Parathyroid adenoma (tissue), 2 donors: ENCODE results near the gene CCDC197.

Source experiments
- H2AFZ ChIP-seq: fragments of 300-600 bp; sonication (generic); one replicate; pipeline ENCODE4 v1.7.0; 2017; ENCODE audit warnings: antibody characterized with exemption, mild to moderate bottlenecking
- H3K27ac ChIP-seq: fragments of 300-600 bp; sonication (generic); one replicate; pipeline ENCODE4 v1.7.0; 2017
- H3K27me3 ChIP-seq: fragments of 300-600 bp; sonication (generic); one replicate; pipeline ENCODE4 v1.7.0; 2017; ENCODE audit warnings: low read length; ENCODE audit not compliant: control insufficient read depth, insufficient read depth
- H3K36me3 ChIP-seq: fragments of 300-600 bp; sonication (generic); one replicate; pipeline ENCODE4 v1.7.0; 2017; ENCODE audit warnings: low read length; ENCODE audit not compliant: control insufficient read depth, insufficient read depth
- H3K4me1 ChIP-seq: fragments of 300-600 bp; sonication (generic); one replicate; pipeline ENCODE4 v1.7.0; 2017; ENCODE audit warnings: control low read depth
- H3K4me2 ChIP-seq: fragments of 300-600 bp; sonication (generic); one replicate; pipeline ENCODE4 v1.7.0; 2017; ENCODE audit warnings: low read length
- H3K4me3 ChIP-seq: fragments of 300-600 bp; sonication (generic); one replicate; pipeline ENCODE4 v1.7.0; 2017; ENCODE audit warnings: low read depth, low read length
- H3K79me2 ChIP-seq: fragments of 300-600 bp; sonication (generic); one replicate; pipeline ENCODE4 v1.7.0; 2017; ENCODE audit warnings: control low read depth
- H3K9ac ChIP-seq: fragments of 300-600 bp; sonication (generic); one replicate; pipeline ENCODE4 v1.7.0; 2017; ENCODE audit warnings: mild to moderate bottlenecking
- H3K9me3 ChIP-seq: fragments of 300-600 bp; sonication (generic); one replicate; pipeline ENCODE4 v1.7.0; 2017; ENCODE audit warnings: low read length; ENCODE audit not compliant: control insufficient read depth
- TF ChIP-seq, protein P1 (sequence below): fragments of 300-600 bp; sonication (generic); IDR thresholded peaks from one replicate; pipeline ENCODE4 v1.7.0; 2017; ENCODE audit warnings: antibody characterized with exemption, mild to moderate bottlenecking
- donor health status: primary hyperparathyroidism.

CCDC197 gene

DNA sequence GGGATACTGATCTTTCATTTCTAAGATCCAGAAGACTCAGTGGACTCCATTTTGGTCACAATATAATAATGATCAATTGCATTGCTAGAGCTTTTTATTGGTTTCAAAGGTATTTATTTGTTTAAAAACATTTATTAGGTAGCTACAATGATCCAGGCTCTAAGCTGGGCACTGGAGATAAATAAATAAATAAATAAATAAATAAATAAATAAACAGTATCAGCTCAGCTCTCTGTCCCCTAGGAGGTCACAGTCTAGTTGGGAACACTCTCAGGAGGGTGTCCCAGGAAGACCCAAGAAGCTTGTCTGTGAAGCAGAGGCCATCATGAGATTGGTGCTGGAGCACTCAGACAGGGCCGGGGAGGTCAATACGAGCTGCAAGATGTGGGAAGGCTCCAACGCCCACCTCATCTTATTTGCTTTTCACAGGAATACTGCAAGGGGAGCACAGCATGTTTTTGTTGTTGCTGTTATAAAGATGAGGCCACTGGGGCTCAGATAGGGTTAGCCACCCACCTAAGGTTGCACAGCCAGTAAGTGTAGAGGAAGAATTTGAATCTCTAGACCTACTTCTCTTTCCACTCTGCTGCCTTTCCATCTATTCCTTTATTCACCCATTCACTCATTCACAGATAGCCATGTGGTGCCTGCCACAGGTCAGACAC, 36.2 kb upstream of the CCDC197 start:
- H3K4me1 ChIP-seq = peaks cover 17% of the 10 kb centered on the region
- H3K27me3 ChIP-seq = no peaks in the 10 kb centered on the region
- no peak overlapping the region for H3K27ac ChIP-seq
- H3K79me2 ChIP-seq = no peaks in the 10 kb centered on the region
- no peak overlapping the region for H2AFZ ChIP-seq
- no peak overlapping the region for H3K4me3 ChIP-seq
- no peaks in the 10 kb centered on the region for H3K9me3 ChIP-seq
- TF ChIP-seq, protein P1, sequence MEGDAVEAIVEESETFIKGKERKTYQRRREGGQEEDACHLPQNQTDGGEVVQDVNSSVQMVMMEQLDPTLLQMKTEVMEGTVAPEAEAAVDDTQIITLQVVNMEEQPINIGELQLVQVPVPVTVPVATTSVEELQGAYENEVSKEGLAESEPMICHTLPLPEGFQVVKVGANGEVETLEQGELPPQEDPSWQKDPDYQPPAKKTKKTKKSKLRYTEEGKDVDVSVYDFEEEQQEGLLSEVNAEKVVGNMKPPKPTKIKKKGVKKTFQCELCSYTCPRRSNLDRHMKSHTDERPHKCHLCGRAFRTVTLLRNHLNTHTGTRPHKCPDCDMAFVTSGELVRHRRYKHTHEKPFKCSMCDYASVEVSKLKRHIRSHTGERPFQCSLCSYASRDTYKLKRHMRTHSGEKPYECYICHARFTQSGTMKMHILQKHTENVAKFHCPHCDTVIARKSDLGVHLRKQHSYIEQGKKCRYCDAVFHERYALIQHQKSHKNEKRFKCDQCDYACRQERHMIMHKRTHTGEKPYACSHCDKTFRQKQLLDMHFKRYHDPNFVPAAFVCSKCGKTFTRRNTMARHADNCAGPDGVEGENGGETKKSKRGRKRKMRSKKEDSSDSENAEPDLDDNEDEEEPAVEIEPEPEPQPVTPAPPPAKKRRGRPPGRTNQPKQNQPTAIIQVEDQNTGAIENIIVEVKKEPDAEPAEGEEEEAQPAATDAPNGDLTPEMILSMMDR = no peak
- H3K36me3 ChIP-seq = no peaks in the 10 kb centered on the region
- no peak overlapping the region for H3K9ac ChIP-seq
- no peak overlapping the region for H3K4me2 ChIP-seq

DNA sequence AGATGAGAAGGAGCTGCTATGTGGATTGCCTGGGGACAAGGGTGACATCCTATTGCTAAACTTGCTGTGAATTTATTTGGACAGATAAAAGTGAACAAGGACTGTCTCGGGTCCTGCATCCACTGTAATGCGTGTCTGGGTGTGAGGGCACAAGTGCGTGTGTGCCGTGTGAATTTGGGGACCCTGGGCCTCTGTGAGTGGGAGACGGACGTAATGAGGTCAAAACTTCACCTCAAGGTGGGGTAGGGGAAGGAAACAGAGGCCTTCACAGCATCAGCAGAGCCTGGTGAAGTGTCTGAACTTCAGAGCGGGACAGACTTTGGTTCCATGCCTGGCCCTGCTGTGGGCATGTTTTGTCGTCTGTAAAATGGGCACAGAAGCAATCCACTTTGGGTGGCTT, 35.5 kb upstream of the CCDC197 start:
- H3K36me3 ChIP-seq = no peaks in the 10 kb centered on the region
- H3K9me3 ChIP-seq = no peaks in the 10 kb centered on the region
- H3K4me3 ChIP-seq = no peak overlapping the region
- no peak overlapping the region for H3K4me2 ChIP-seq
- TF ChIP-seq, protein P1 = no peak
- no peak overlapping the region for H3K9ac ChIP-seq
- H2AFZ ChIP-seq = no peak overlapping the region
- peaks cover 17% of the 10 kb centered on the region for H3K4me1 ChIP-seq
- no peaks in the 10 kb centered on the region for H3K27me3 ChIP-seq
- no peaks in the 10 kb centered on the region for H3K79me2 ChIP-seq
- no peak overlapping the region for H3K27ac ChIP-seq

DNA sequence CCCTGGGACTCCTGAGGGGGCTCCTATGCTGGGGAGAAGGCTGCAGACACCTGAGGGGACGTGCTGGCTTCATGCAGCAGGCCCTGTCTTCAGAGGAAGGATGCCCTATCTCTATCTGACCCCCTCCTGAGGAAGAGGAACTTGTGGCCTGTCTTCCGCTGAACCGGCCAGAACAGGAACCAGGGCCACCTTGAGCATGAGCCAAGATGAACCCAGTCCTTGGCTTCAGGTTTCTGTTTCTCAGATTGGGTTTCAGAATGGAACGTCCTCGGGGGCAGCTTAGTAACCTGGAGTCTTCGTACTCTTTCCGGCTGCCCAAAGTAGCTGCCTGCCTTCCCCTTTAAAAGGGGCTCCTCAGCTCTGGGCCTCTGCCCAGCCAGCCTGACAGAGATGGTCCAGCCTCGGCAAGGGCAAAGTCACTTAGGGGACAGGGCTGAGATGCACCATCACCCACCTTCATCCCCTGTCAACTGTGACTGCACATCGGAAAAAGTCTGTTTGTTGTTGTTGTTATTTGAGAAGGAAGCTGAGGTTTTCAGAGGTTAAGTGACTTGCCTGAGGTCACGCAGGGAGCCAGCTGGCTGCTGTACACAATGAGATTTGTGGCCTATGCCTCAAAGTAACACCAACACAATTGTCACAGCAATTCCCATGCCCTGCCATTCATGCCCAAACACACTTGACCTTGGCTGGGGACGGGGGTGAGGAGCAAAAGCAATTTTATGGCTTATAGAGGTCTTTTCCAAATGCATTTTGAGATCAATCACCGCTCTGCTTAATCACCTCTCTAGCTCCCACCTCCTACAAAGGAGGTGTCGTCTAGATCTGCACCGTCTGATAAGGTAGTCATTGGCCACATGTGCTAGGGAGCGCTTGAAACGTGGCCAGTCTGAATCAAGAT, 34.1 kb upstream of the CCDC197 start:
- H3K27ac ChIP-seq = peak overlapping the region; percentile 59
- H2AFZ ChIP-seq = peak overlapping the region; percentile 85
- H3K9ac ChIP-seq = no peak overlapping the region
- TF ChIP-seq, protein P1 = no peak
- H3K9me3 ChIP-seq = no peaks in the 10 kb centered on the region
- no peak overlapping the region for H3K4me2 ChIP-seq
- peaks cover 17% of the 10 kb centered on the region for H3K4me1 ChIP-seq
- H3K36me3 ChIP-seq = no peaks in the 10 kb centered on the region
- H3K27me3 ChIP-seq = no peaks in the 10 kb centered on the region
- H3K4me3 ChIP-seq = no peak overlapping the region
- H3K79me2 ChIP-seq = no peaks in the 10 kb centered on the region

DNA sequence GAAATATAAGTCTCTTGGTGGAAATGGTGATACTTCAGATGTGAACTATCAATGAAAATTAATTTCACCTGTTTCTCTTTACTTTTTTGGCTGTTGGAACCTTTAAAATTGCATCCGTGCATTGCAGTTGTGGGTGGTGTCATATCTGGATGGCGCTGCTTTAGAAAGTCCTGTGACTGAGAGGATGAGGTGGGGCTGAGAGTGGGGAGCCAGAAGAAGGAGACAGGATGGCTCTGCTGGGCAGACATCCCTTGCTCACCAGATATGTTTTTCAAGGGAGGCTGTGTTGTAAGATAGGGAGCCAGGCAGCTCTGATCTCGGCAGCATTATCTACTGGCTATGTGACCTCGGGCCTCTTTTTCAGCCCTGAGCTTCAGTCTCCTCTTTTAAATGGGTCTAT, 33.4 kb upstream of the CCDC197 start:
- no peaks in the 10 kb centered on the region for H3K27me3 ChIP-seq
- no peaks in the 10 kb centered on the region for H3K9me3 ChIP-seq
- peak overlapping the region; percentile 85 for H2AFZ ChIP-seq
- no peaks in the 10 kb centered on the region for H3K36me3 ChIP-seq
- H3K4me2 ChIP-seq = no peak overlapping the region
- H3K9ac ChIP-seq = no peak overlapping the region
- H3K79me2 ChIP-seq = no peaks in the 10 kb centered on the region
- H3K4me1 ChIP-seq = peaks cover 17% of the 10 kb centered on the region
- no peak overlapping the region for H3K4me3 ChIP-seq
- no peak overlapping the region for H3K27ac ChIP-seq
- TF ChIP-seq, protein P1 = no peak
